ENCODE data around the gene METTL17. TPM values are rescaled to one million over a fixed set of nuclear protein-coding genes. Genes with fewer than 3 reads are reported as not detected.
A peak's percentile ranks its signal among the peaks of the same experiment; 100 is the strongest.

METTL17 gene
- total and polyA plus RNA-seq, 2 of the 13 experiments (the other 11 are each of a cell fraction or from before 2014, with no cell fraction given), result 122 to 199 TPM

DNA sequence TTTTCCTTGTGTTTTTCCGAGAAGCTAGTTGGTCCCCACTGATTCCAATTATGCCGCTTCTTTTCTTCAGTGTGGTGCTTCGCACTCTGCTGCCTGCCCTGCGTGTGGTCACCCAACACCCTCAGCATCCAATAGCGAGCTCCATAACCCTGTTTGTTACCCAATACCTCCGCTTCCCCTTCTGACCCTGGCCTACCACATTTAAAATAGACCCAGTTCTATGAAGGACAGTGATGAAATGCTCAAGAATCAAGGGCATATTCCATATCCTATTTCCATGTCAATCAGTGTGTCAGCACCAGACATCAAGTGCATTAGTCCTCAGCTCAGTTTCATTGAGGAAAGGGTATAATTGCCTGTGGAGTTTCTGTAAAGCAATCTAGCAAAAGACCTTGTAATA, 25.5 kb downstream of the METTL17 start:
- Histone ChIP-seq H4K20me1 (ENCODE audit: insufficient read depth, low read length) (no peaks in the 10 kb centered on the region), H2AFZ (ENCODE audit: low read length) (no peak overlapping the region), H3K9me3 (ENCODE audit: low read length) (no peaks in the 10 kb centered on the region), H3K4me3 (replicated peaks in 1 of 3; ENCODE audit: insufficient read depth in 1 of 3, low read depth in 2 of 3, low read length in 3 of 3) (no peak overlapping the region), H3K9ac (ENCODE audit: insufficient read depth, low read depth, low read length) (no peak overlapping the region), H3K27ac (ENCODE audit: extremely low read length, insufficient read depth, low read length) (no peak overlapping the region), H3K4me1 (ENCODE audit: insufficient read depth, low read length) (peaks cover 30% of the 10 kb centered on the region), H3K79me2 (ENCODE audit: insufficient read depth, low read length) (no peaks in the 10 kb centered on the region), H3K36me3 (replicated peaks in 1 of 2; ENCODE audit: control insufficient read depth in 1 of 2, insufficient read depth in 2 of 2, low read length in 2 of 2) (peaks cover 20 to 31% of the 10 kb centered on the region in 2 experiments; a peak in 4 of 5 replicates), H3K4me2 (ENCODE audit: low read depth, low read length) (no peak overlapping the region), H3K27me3 (ENCODE audit: control insufficient read depth in 1 of 2, insufficient read depth in 2 of 2, low read length in 2 of 2) (peaks cover 0 to 3% of the 10 kb centered on the region in 2 experiments; a peak in 1 of 5 replicates)
- in situ Hi-C loops (cut with HindIII; ENCODE audit: extremely low pct_ligation_motif_present, low pct_unique_long_range_greater_than_20kb), result loop anchor here (5.0 kb wide), 1 partner anchor 87 kb away; the partner anchor contains the start of gene TMEM253
- no peak for FAIRE-seq
- BruUV-seq (replicated peaks), result no TSS peak
- POLR2A ChIA-PET, result interaction anchor here (1.0 to 8.0 kb wide), 24 partner anchors 9 to 92 kb away, joined by 3 to 112 read pairs (median 8); partner anchors contain the start of genes ARHGEF40 and NDRG2
- 94% methylated on average over 6 of the region's 6 CpGs for WGBS (ENCODE audit: low lambda C conversion rate)
- no peak for DNase-seq (ENCODE audit: low spot score)
- intact Hi-C loops (cut with micrococcal nuclease; ENCODE audit: unreplicated experiment), result no loop called here
- TF ChIP-seq ZNF510 (CRISPR knock-in tag; IDR thresholded peaks at IDR 0.05; ENCODE audit: low read depth) (0 out of 2 replicates have a peak, but pooled peaks have one; percentile 74), ZNF737 (CRISPR knock-in tag; IDR thresholded peaks at IDR 0.05; ENCODE audit: borderline replicate concordance) (no peak)
- ATAC-seq, result no peak
- CTCF ChIA-PET (ENCODE audit: low intra/inter-chr PET ratio, low total read pairs), result interaction anchor here (0.9 to 7.1 kb wide), 12 partner anchors 10 to 122 kb away, joined by 4 to 174 read pairs (median 10); partner anchors contain the start of genes ARHGEF40 and RNASE8

DNA sequence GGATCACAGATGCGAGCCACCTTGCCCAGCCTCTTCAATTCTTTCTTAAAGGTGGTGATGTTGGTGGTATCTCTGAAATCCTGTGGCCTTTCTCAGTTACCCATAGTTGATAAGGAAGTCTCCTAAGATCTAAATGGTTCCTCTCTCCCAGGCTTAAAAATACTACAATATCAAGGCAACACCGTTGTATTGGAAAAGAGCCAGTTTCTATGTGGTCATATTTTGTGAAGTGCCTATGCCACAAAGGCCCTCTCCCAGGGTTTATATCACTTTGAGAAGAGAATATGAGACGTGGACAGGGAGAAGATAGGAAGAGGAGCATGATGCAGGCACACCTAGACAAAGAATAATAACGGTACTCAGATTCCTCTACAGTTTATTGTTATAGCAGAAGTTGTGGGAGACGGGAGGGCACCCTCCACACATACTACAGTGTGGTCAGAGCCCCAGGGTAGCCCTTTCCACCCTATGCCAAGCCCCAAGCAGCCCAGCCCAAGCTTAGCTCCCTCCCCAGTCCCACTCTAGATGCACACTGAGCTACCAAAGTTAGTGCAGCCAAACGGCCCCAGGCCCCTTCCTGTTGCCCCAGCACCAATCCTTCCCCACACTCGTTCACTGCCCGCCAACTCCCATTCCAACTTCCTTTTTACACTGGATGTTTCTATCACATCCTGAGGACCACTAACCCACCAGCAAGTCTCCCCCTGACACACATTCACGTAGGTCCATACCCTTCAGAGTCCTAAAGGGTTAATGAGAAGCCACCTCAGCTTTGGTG, 26.8 kb downstream of the METTL17 start:
- no peak for DNase-seq (ENCODE audit: low spot score)
- no peak overlapping the region for H3K4me2 ChIP-seq (ENCODE audit: low read depth, low read length)
- H3K9ac ChIP-seq (ENCODE audit: insufficient read depth, low read depth, low read length), result no peak overlapping the region
- H3K4me1 ChIP-seq (ENCODE audit: insufficient read depth, low read length), result peaks cover 21% of the 10 kb centered on the region
- peaks cover 31 to 44% of the 10 kb centered on the region in 2 experiments for H3K36me3 ChIP-seq (replicated peaks in 1 of 2; ENCODE audit: control insufficient read depth in 1 of 2, insufficient read depth in 2 of 2, low read length in 2 of 2)
- H2AFZ ChIP-seq (ENCODE audit: low read length), result no peak overlapping the region
- ChIA-PET POLR2A (interaction anchor here (1.5 to 8.0 kb wide), 5 partner anchors 23 to 58 kb away, joined by 4 to 112 read pairs (median 8); partner anchors contain the start of gene ARHGEF40), CTCF (ENCODE audit: low intra/inter-chr PET ratio, low total read pairs) (interaction anchor here (2.8 to 7.1 kb wide), 4 partner anchors 22 to 90 kb away, joined by 31 to 174 read pairs (median 72); partner anchors contain the start of gene ARHGEF40)
- intact Hi-C loops (cut with micrococcal nuclease; ENCODE audit: unreplicated experiment), result no loop called here
- peaks cover 0 to 2% of the 10 kb centered on the region in 2 experiments; a peak in 1 of 5 replicates for H3K27me3 ChIP-seq (ENCODE audit: control insufficient read depth in 1 of 2, insufficient read depth in 2 of 2, low read length in 2 of 2)
- no peaks in the 10 kb centered on the region for H3K79me2 ChIP-seq (ENCODE audit: insufficient read depth, low read length)
- TF ChIP-seq ZFYVE20 (CRISPR knock-in tag; IDR thresholded peaks at IDR 0.05; ENCODE audit: borderline replicate concordance, low read depth) (no peak), POLR2A (IDR thresholded peaks at IDR 0.05; ENCODE audit: insufficient read depth in 1 of 2, low read depth in 2 of 2, low read length in 2 of 2) (0 out of 4 replicates have a peak, but pooled peaks of 1 of the 2 experiments have one; percentile 22)
- TF ChIP-seq, protein P1, sequence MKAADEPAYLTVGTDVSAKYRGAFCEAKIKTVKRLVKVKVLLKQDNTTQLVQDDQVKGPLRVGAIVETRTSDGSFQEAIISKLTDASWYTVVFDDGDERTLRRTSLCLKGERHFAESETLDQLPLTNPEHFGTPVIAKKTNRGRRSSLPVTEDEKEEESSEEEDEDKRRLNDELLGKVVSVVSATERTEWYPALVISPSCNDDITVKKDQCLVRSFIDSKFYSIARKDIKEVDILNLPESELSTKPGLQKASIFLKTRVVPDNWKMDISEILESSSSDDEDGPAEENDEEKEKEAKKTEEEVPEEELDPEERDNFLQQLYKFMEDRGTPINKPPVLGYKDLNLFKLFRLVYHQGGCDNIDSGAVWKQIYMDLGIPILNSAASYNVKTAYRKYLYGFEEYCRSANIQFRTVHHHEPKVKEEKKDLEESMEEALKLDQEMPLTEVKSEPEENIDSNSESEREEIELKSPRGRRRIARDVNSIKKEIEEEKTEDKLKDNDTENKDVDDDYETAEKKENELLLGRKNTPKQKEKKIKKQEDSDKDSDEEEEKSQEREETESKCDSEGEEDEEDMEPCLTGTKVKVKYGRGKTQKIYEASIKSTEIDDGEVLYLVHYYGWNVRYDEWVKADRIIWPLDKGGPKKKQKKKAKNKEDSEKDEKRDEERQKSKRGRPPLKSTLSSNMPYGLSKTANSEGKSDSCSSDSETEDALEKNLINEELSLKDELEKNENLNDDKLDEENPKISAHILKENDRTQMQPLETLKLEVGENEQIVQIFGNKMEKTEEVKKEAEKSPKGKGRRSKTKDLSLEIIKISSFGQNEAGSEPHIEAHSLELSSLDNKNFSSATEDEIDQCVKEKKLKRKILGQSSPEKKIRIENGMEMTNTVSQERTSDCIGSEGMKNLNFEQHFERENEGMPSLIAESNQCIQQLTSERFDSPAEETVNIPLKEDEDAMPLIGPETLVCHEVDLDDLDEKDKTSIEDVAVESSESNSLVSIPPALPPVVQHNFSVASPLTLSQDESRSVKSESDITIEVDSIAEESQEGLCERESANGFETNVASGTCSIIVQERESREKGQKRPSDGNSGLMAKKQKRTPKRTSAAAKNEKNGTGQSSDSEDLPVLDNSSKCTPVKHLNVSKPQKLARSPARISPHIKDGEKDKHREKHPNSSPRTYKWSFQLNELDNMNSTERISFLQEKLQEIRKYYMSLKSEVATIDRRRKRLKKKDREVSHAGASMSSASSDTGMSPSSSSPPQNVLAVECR (CRISPR knock-in tag; IDR thresholded peaks at IDR 0.05; ENCODE audit: borderline replicate concordance), result no peak
- H3K27ac ChIP-seq (ENCODE audit: extremely low read length, insufficient read depth, low read length), result no peak overlapping the region
- no peaks in the 10 kb centered on the region for H3K9me3 ChIP-seq (ENCODE audit: low read length)
- no TSS peak for BruUV-seq (replicated peaks)
- no peak for FAIRE-seq
- in situ Hi-C loops (cut with HindIII; ENCODE audit: extremely low pct_ligation_motif_present, low pct_unique_long_range_greater_than_20kb), result loop anchor here (5.0 kb wide), 1 partner anchor 86 kb away; the partner anchor contains the start of gene TMEM253
- no peak overlapping the region for H3K4me3 ChIP-seq (replicated peaks in 1 of 3; ENCODE audit: insufficient read depth in 1 of 3, low read depth in 2 of 3, low read length in 3 of 3)
- ATAC-seq, result no peak
- 91% methylated on average over 9 of the region's 9 CpGs for WGBS (ENCODE audit: low lambda C conversion rate)
- no peaks in the 10 kb centered on the region for H4K20me1 ChIP-seq (ENCODE audit: insufficient read depth, low read length)

All from HepG2 (cell line).